ENCODE results near the gene DPP6.

Gene DPP6

DNA sequence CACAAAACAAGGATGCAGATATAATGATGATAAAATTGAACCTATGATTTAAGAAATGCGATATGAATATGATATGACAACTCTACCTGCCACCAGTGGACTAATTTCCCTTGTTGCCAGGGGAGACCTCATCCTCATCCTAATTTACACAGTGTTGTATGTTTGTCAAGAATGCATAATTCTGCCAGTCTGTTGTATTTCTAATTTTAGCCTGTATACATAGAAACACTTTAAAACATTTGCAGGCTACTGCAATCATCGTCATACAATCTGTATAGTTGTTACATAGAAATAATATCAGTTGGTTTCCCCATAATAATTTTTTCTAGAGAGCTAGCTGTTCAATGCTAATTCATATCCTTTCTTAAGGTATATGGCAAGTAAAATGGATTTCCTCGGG, 274.2 kb downstream of the DPP6 start:
- TF ChIP-seq, protein P1, sequence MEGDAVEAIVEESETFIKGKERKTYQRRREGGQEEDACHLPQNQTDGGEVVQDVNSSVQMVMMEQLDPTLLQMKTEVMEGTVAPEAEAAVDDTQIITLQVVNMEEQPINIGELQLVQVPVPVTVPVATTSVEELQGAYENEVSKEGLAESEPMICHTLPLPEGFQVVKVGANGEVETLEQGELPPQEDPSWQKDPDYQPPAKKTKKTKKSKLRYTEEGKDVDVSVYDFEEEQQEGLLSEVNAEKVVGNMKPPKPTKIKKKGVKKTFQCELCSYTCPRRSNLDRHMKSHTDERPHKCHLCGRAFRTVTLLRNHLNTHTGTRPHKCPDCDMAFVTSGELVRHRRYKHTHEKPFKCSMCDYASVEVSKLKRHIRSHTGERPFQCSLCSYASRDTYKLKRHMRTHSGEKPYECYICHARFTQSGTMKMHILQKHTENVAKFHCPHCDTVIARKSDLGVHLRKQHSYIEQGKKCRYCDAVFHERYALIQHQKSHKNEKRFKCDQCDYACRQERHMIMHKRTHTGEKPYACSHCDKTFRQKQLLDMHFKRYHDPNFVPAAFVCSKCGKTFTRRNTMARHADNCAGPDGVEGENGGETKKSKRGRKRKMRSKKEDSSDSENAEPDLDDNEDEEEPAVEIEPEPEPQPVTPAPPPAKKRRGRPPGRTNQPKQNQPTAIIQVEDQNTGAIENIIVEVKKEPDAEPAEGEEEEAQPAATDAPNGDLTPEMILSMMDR (IDR thresholded peaks at IDR 0.05) = no peak
- H3K4me3 ChIP-seq (ENCODE audit: low read depth in 1 of 2, low read length in 1 of 2) = no peak overlapping the region
- H3K4me1 ChIP-seq (ENCODE audit: control insufficient read depth in 1 of 2, insufficient read depth in 1 of 2, low read depth in 1 of 2, low read length in 1 of 2) = no peaks in the 10 kb centered on the region
- no peaks in the 10 kb centered on the region for H3K36me3 ChIP-seq
- H3K27ac ChIP-seq = no peak overlapping the region
- H3K9me3 ChIP-seq = no peaks in the 10 kb centered on the region
- H3K27me3 ChIP-seq = no peaks in the 10 kb centered on the region

DNA sequence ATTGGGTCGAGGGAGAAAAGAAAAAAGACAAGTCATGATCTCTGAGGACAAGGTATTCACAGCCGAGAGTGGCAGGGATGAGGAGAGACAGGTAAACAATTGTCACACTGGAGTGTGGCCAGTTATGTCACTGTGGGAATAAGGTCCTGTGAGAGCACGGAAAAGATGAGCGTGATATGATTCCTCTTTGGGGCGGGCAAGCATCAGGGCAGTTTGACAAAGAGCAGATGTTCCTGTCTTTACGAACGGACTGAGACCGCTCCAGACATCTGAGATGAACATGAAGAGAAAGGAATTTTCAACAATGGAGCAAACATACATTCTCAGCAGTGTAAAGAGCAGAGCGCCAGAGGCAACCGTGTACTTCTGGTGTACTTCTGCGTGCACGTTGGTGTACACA, 278.1 kb downstream of the DPP6 start:
- TF ChIP-seq, protein P1 (IDR thresholded peaks at IDR 0.05) = no peak
- no peaks in the 10 kb centered on the region for H3K4me1 ChIP-seq (ENCODE audit: control insufficient read depth in 1 of 2, insufficient read depth in 1 of 2, low read depth in 1 of 2, low read length in 1 of 2)
- H3K27ac ChIP-seq = no peak overlapping the region
- no peaks in the 10 kb centered on the region for H3K27me3 ChIP-seq
- H3K4me3 ChIP-seq (ENCODE audit: low read depth in 1 of 2, low read length in 1 of 2) = no peak overlapping the region
- no peaks in the 10 kb centered on the region for H3K9me3 ChIP-seq
- no peaks in the 10 kb centered on the region for H3K36me3 ChIP-seq

DNA sequence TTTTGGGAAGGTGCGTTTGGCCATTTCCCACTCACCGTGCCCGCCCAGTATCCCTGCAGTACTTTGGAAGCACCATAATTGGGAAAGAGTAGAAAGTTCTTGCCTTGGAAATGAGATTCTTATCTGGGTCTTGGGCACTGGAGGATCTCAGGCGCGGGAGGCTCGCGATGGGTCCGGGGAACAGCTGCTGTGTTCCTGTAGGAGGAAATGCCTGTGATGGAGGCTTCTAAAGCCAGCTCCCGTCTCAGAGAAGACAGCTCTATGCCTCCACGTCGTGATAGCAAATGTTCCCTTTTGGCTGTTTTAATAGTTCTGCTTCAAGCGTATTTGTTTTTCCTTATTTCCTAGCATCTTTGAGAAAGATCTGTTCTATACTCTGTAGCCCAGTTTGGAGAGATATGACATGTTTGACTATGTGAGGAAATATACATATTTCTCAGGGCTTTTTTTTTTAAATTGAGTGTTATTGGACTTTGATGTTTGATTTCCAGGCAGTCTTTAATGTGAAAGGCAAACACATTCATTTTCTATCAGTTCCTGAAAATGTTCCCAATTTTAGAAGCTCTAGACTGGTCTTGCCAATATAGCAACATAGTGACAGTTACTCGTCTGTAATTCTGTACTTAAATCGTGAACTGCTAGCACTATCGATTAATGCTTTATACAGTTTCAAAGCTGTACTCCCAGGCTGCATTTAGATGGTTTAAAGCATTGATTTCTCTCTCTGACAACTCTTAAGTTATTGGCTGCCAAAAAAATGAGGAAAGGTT, 280.8 kb downstream of the DPP6 start:
- no peaks in the 10 kb centered on the region for H3K27me3 ChIP-seq
- TF ChIP-seq, protein P1 (IDR thresholded peaks at IDR 0.05) = no peak
- no peaks in the 10 kb centered on the region for H3K9me3 ChIP-seq
- H3K27ac ChIP-seq = no peak overlapping the region
- no peaks in the 10 kb centered on the region for H3K36me3 ChIP-seq
- no peak overlapping the region for H3K4me3 ChIP-seq (ENCODE audit: low read depth in 1 of 2, low read length in 1 of 2)
- no peaks in the 10 kb centered on the region for H3K4me1 ChIP-seq (ENCODE audit: control insufficient read depth in 1 of 2, insufficient read depth in 1 of 2, low read depth in 1 of 2, low read length in 1 of 2)

DNA sequence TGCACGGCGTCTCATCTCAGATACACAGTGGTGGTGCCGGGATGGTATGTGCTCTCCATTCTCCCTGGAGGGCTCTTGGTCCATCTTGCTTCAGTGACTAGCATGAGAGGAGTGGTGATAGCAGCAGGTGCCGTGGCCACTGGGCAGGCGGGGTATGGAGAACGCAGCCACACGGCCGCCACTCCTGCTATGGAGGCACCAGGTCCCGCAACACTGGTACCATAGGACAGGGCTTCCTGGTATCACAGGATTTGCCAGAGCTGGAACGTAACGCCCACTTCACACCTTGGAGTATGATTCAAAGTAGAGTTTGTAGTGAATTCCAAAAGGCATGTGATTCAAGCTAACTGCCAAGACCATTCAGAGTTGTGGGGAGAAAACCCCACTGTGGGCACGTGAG, 284.1 kb downstream of the DPP6 start:
- Histone ChIP-seq H3K4me1 (ENCODE audit: control insufficient read depth in 1 of 2, insufficient read depth in 1 of 2, low read depth in 1 of 2, low read length in 1 of 2) (no peaks in the 10 kb centered on the region), H3K27ac (no peak overlapping the region)

DNA sequence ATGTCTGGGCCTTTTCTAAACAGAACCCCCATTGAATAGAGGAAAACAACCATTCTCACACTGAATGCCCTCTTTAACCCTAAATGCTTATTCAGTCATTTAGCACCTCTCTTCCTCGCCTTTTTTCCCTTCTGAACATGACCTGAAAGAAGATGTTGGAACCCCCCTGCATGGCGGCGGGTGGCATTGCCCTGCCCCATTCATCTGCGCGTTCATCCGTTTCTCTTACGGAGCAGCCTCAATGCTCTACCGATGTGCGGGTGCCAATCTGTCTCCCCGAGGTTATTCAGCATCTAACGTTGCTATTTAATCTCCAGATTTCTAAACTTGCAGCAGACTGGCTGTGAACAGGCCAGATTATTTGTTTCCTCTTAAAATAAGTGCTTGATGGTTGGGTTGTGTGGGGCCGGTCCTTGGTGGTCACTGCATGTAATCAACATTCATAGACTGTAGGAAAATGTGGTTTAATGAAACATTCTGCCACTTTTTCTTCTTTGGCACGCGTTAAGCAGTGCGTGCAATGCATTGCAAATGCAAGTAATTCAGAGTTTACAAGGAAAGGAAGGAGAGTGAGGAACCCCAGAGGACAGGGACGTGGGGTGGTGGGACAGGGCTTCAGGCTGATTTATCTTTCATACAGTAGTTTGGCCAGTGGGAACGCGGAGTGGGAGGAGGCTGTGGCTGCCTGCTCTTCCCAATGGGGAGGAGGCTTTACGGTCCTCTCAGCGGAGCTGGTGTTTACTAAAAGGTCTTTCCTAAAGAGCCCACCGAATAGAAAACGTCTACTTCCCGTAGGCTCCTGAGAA, 286.7 kb downstream of the DPP6 start:
- Histone ChIP-seq H3K27ac (no peak overlapping the region), H3K4me1 (ENCODE audit: control insufficient read depth in 1 of 2, insufficient read depth in 1 of 2, low read depth in 1 of 2, low read length in 1 of 2) (no peaks in the 10 kb centered on the region), H3K36me3 (no peaks in the 10 kb centered on the region), H3K4me3 (ENCODE audit: low read depth in 1 of 2, low read length in 1 of 2) (no peak overlapping the region), H3K27me3 (no peaks in the 10 kb centered on the region), H3K9me3 (no peaks in the 10 kb centered on the region)
- TF ChIP-seq, protein P1 (IDR thresholded peaks at IDR 0.05) = no peak

More for the DNA sequence above, 284.1 kb downstream of the DPP6 start:
- no peaks in the 10 kb centered on the region for H3K9me3 ChIP-seq
- H3K27me3 ChIP-seq = no peaks in the 10 kb centered on the region
- TF ChIP-seq, protein P1 (IDR thresholded peaks at IDR 0.05) = no peak
- no peak overlapping the region for H3K4me3 ChIP-seq (ENCODE audit: low read depth in 1 of 2, low read length in 1 of 2)
- H3K36me3 ChIP-seq = no peaks in the 10 kb centered on the region

Measured in neutrophil (primary cell).